Activated T-helper 2 cell treated with anti-CD3 and anti-CD28 coated beads, Interferon-gamma antibody, Interleukin-2, Interleukin-4, amounts not matched to agents 10 μg/mL and 5 μg/mL and 100 μg/mL, durations not matched to agents 14 hours and 24 hours and 36 hours (primary cell): Measurements from ENCODE around the gene TUSC1. TPM values are rescaled to one million over a fixed set of nuclear protein-coding genes. Genes with fewer than 3 reads are reported as not detected.
A peak's percentile ranks its signal among the peaks of the same experiment; 100 is the strongest.
"Not testable (repeated sequence)": the region's sequence is repeated elsewhere in the genome, so short reads cannot be mapped to it uniquely, and the experiment has no call there.

Experiments used
- DNase-seq: peaks from one replicate; pipeline ENCODE4 v3.0.0; 2021; ENCODE audit warnings: low spot score
- H3K27ac Mint-ChIP-seq: one replicate; pipeline ENCODE4 v1.8.0; 2021; ENCODE audit warnings: mixed read lengths
- H3K27me3 Mint-ChIP-seq: one replicate; pipeline ENCODE4 v1.8.0; 2021; ENCODE audit warnings: low read depth, mixed read lengths
- H3K36me3 Mint-ChIP-seq: one replicate; pipeline ENCODE4 v1.8.0; 2021; ENCODE audit warnings: low read depth, mixed read lengths
- H3K4me1 Mint-ChIP-seq: one replicate; pipeline ENCODE4 v1.8.0; 2021; ENCODE audit warnings: low read depth, mixed read lengths
- H3K4me3 Mint-ChIP-seq: one replicate; pipeline ENCODE4 v1.8.0; 2021; ENCODE audit warnings: low read depth, mild to moderate bottlenecking, moderate library complexity, mixed read lengths
- H3K9me3 Mint-ChIP-seq: one replicate; pipeline ENCODE4 v1.8.0; 2021; ENCODE audit warnings: mixed read lengths
- intact Hi-C: fragments of 100-400 bp; cut with micrococcal nuclease; formaldehyde crosslinking; loops from one replicate; pipeline ENCODE4 v1.15.1; 2023
- total RNA-seq: library from RNA; stranded (reverse); gene quantifications from 2 replicates; pipeline ENCODE4 v1.2.3, GENCODE V29; 2022

Gene TUSC1
- total RNA-seq, 1 donor from 2014 or later: 0.48 TPM

DNA sequence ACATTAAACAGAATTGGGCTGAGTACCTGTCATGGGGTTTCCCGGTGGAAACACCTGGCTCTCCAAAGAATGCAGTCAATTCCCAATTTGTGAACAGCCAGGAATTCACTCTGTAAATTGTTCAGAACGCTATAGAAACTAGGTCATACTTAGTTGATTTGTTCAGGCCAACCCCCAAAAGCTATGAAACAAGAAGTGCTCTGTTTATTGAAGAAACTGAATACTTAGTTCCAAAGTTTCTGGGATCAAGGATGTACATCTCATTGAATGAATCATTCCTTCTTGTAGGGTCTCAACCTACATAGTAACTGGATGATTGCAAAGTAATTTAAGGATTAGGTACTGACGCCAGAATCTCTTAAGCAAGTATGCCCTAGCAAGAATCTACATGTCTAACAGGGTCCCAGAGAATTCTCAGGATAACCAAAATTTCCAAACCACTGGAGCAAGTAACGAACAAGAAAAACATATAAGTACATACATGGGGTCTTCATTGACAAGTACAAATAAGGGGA, 659 bp upstream of the TUSC1 start:
- DNase-seq: no peak
- H3K4me1 Mint-ChIP-seq: no peaks in the 10 kb centered on the region
- peaks cover 8% of the 10 kb centered on the region for H3K27me3 Mint-ChIP-seq
- intact Hi-C loops: no loop called here
- H3K9me3 Mint-ChIP-seq: peaks cover 13% of the 10 kb centered on the region
- H3K36me3 Mint-ChIP-seq: no peaks in the 10 kb centered on the region
- H3K27ac Mint-ChIP-seq: no peak overlapping the region
- H3K4me3 Mint-ChIP-seq: no peak overlapping the region

- peak overlapping the region; percentile 33 for H3K4me3 Mint-ChIP-seq
- no peaks in the 10 kb centered on the region for H3K4me1 Mint-ChIP-seq
- DNase-seq: no peak
These were observed 720 bp downstream of the TUSC1 start for GRCh38 chr9:25677301-25678146.

DNA sequence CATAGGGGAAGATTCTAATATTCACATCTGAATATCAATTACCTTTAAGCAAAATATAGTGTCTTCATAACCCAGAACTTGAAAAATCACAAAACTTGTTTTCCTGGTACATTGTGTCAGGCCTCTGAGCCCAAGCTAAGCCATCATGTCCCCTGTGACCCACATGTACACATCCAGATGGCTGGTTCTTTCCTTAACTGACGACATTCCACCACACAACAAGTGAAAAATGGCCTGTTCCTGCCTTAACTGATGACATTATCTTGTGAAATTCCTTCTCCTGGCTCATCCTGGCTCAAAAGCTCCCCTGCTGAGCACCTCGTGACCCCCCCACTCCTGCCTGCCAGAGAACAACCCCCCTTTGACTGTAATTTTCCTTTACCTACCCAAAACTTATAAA, 2.4 kb downstream of the TUSC1 start:
- H3K27me3 Mint-ChIP-seq, H3K4me3 Mint-ChIP-seq, H3K9me3 Mint-ChIP-seq, H3K36me3 Mint-ChIP-seq, H3K27ac Mint-ChIP-seq, intact Hi-C loops, H3K4me1 Mint-ChIP-seq, DNase-seq: not testable (repeated sequence)

More at GRCh38 chr9:25677301-25678146, 720 bp downstream of the TUSC1 start:
- H3K27ac Mint-ChIP-seq: no peak overlapping the region
- peaks cover 8% of the 10 kb centered on the region for H3K27me3 Mint-ChIP-seq
- intact Hi-C loops: no loop called here
- no peaks in the 10 kb centered on the region for H3K36me3 Mint-ChIP-seq
- H3K9me3 Mint-ChIP-seq: peaks cover 6% of the 10 kb centered on the region

DNA sequence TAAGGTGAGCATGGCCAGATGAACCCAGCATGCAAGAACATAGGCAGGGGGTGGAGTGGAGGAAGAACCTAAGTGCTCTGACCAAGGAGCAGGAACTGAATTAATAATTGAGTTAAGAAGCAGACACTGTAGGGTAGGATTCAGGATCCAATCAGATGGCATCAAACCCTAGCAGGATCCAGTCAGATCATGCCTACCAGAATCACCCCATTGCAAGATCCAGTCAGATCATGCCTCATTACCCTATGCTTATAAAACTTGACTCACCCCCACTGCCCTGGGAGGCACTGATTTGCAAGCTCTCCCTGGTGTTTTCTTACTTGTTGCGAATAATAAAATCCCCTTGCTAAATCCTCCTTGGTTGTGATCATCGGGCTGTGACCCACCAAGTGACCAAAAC, 19.7 kb downstream of the TUSC1 start:
- peaks cover 38% of the 10 kb centered on the region for H3K9me3 Mint-ChIP-seq
- intact Hi-C loops: no loop called here
- H3K4me3 Mint-ChIP-seq: no peak overlapping the region
- no peak overlapping the region for H3K27ac Mint-ChIP-seq
- H3K4me1 Mint-ChIP-seq: no peaks in the 10 kb centered on the region
- H3K27me3 Mint-ChIP-seq: no peaks in the 10 kb centered on the region
- DNase-seq: no peak
- no peaks in the 10 kb centered on the region for H3K36me3 Mint-ChIP-seq

DNA sequence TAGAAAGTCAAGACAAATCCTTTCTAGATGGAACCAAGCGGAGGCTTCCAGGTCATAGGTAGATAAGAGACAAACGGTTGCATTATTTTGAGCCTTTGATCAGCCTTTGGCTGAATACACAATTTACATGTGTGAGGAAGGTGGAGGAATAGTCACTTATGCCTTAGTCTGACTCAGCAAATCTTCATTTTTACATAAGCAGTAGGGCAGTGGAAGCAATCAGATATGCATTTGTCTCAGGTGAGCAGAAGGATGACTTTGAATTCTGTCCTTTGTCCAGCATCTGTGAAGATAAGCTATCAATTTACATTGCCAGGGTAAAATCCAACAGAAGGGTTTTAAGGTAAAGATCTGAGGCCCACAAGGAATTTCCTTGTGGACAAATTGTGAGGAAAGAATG, 23.8 kb downstream of the TUSC1 start:
- no peak for DNase-seq
- H3K4me1 Mint-ChIP-seq: no peaks in the 10 kb centered on the region
- no peaks in the 10 kb centered on the region for H3K36me3 Mint-ChIP-seq
- intact Hi-C loops: no loop called here
- H3K27ac Mint-ChIP-seq: no peak overlapping the region
- peaks cover 45% of the 10 kb centered on the region for H3K9me3 Mint-ChIP-seq
- H3K27me3 Mint-ChIP-seq: no peaks in the 10 kb centered on the region
- H3K4me3 Mint-ChIP-seq: no peak overlapping the region

- Mint-ChIP-seq H3K27ac (no peak overlapping the region), H3K27me3 (no peaks in the 10 kb centered on the region), H3K4me1 (no peaks in the 10 kb centered on the region), H3K9me3 (peaks cover 25% of the 10 kb centered on the region), H3K36me3 (no peaks in the 10 kb centered on the region), H3K4me3 (no peak overlapping the region)
- intact Hi-C loops: no loop called here
- no peak for DNase-seq
These were observed 30.1 kb downstream of the TUSC1 start for GRCh38 chr9:25648116-25648515.

GRCh38 chr9:25636026-25636425, 42.2 kb downstream of the TUSC1 start:
- H3K27me3 Mint-ChIP-seq: no peaks in the 10 kb centered on the region

DNA sequence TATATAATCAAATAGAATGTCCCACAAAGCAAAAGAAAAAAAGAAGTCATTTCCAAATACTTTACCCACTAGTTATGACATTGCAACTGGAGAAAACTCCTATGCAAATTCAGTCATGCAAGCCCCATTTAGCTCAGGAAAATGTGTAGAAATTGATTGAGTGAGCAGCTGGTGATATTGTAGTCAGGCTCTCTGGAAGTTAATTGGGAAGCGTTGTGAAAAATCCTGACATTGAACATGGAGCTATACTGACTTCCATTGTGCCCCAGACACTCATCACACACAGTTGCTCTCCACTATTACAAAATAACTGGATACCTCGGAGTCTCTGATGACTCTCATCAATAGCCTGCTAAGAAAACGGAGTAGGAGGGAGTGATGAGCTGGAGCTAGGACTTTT, 49.0 kb downstream of the TUSC1 start:
- no peaks in the 10 kb centered on the region for H3K4me1 Mint-ChIP-seq
- no peak overlapping the region for H3K4me3 Mint-ChIP-seq
- H3K27ac Mint-ChIP-seq: no peak overlapping the region
- DNase-seq: no peak
- intact Hi-C loops: no loop called here
- H3K27me3 Mint-ChIP-seq: no peaks in the 10 kb centered on the region
- peaks cover 53% of the 10 kb centered on the region for H3K9me3 Mint-ChIP-seq
- H3K36me3 Mint-ChIP-seq: no peaks in the 10 kb centered on the region

More at GRCh38 chr9:25636026-25636425, 42.2 kb downstream of the TUSC1 start:
- Mint-ChIP-seq H3K27ac (no peak overlapping the region), H3K4me1 (no peaks in the 10 kb centered on the region), H3K4me3 (no peak overlapping the region), H3K36me3 (no peaks in the 10 kb centered on the region), H3K9me3 (peaks cover 27% of the 10 kb centered on the region)
- DNase-seq: no peak
- intact Hi-C loops: no loop called here
